HG02623 (cell line): ENCODE measurements around the gene LAMC2.
"Not testable (repeated sequence)": the region's sequence is repeated elsewhere in the genome, so short reads cannot be mapped to it uniquely, and the experiment has no call there.

Source experiments
- ATAC-seq: cut with Tn5 transposase; IDR thresholded peaks from one replicate; pipeline ENCODE4 v1.9.1; 2021; ENCODE audit warnings: moderate library complexity; ENCODE audit not compliant: unreplicated experiment

The LAMC2 gene

GRCh38 chr1:183236158-183236725 lies 50.2 kb downstream of the LAMC2 start:
- ATAC-seq: no peak

- no peak for ATAC-seq
Observed at GRCh38 chr1:183237046-183237445, 51.0 kb downstream of the LAMC2 start.

GRCh38 chr1:183238071-183238470 lies 52.0 kb downstream of the LAMC2 start:
- no peak for ATAC-seq

- no peak for ATAC-seq
Observed at GRCh38 chr1:183239220-183239742, 53.2 kb downstream of the LAMC2 start.

GRCh38 chr1:183239793-183240525 lies 53.9 kb downstream of the LAMC2 start:
- ATAC-seq: no peak

GRCh38 chr1:183240526-183240825 lies 54.4 kb downstream of the LAMC2 start:
- no peak for ATAC-seq

GRCh38 chr1:183240853-183241252 lies 54.8 kb downstream of the LAMC2 start:
- not testable (repeated sequence) for ATAC-seq

GRCh38 chr1:183241471-183241870 lies 55.4 kb downstream of the LAMC2 start:
- no peak for ATAC-seq

- no peak for ATAC-seq
Observed at GRCh38 chr1:183242556-183242955, 56.5 kb downstream of the LAMC2 start.

GRCh38 chr1:183243161-183244050 lies 57.3 kb downstream of the LAMC2 start:
- ATAC-seq: no peak

GRCh38 chr1:183244466-183244865 lies 58.4 kb downstream of the LAMC2 start:
- ATAC-seq: no peak

- ATAC-seq: no peak
Observed at GRCh38 chr1:183245357-183245756, 59.3 kb downstream of the LAMC2 start.

GRCh38 chr1:183246436-183246835 lies 60.4 kb downstream of the LAMC2 start:
- no peak for ATAC-seq

GRCh38 chr1:183247066-183247465 lies 61.0 kb downstream of the LAMC2 start:
- no peak for ATAC-seq

- ATAC-seq: no peak
Observed at GRCh38 chr1:183247484-183247883, 61.4 kb downstream of the LAMC2 start.

- ATAC-seq: no peak
Observed at GRCh38 chr1:183247931-183248330, 61.9 kb downstream of the LAMC2 start.

- ATAC-seq: no peak
Observed at GRCh38 chr1:183248989-183249691, 63.1 kb downstream of the LAMC2 start.

- ATAC-seq: no peak
Observed at GRCh38 chr1:183249941-183250452, 63.9 kb downstream of the LAMC2 start.

- no peak for ATAC-seq
Observed at GRCh38 chr1:183251101-183251958, 65.3 kb downstream of the LAMC2 start.

GRCh38 chr1:183251959-183252450 lies 65.9 kb downstream of the LAMC2 start:
- ATAC-seq: no peak
